HepG2 (cell line): ENCODE data around the gene RNF38. TPM values are rescaled to one million over a fixed set of nuclear protein-coding genes. Genes with fewer than 3 reads are reported as not detected.

ENCODE experiments used
- ATAC-seq: fragments of 200-7000 bp; cut with Tn5 transposase; 3 replicates; pipeline ENCODE4 v1.9.1; 2020; ENCODE audit warnings: mild to moderate bottlenecking, moderate library complexity
- BruUV-seq: library from RNA; stranded (reverse); fragments of 400-500 nt; replicated peaks from 2 replicates; lab custom pipeline; 2021; lab: Mats Ljungman, UMichigan
- CTCF ChIA-PET: fragments of 300-600 bp; formaldehyde crosslinking; extraction: SDS; loops from one replicate; lab custom pipeline; 2021; ENCODE audit warnings: low total read pairs, inconsistent platforms, low intra/inter-chr PET ratio; lab: Yijun Ruan, JAX
- POLR2A ChIA-PET: fragments of 350-600 bp; sonication (Branson Sonifier 250); formaldehyde crosslinking; loops from one replicate; lab custom pipeline; 2020; ENCODE audit warnings: antibody characterized with exemption, inconsistent platforms; lab: Yijun Ruan, JAX
- DNase-seq: peaks from one replicate; pipeline ENCODE4 v3.0.0-alpha.2; 2015; ENCODE audit warnings: low spot score
- FAIRE-seq: peaks from 3 replicates; lab custom pipeline; 2011; peaks lifted over from hg19 to GRCh38; lab: Jason Lieb, UNC
- H2AFZ ChIP-seq: one replicate; pipeline ENCODE4 v1.6.1; 2011; ENCODE audit warnings: low read length, inconsistent platforms
- H3K27ac ChIP-seq: fragments of 300-600 bp; 3 replicates; pipeline ENCODE4 v1.8.0; 2011; ENCODE audit warnings: mixed run types, mild to moderate bottlenecking, mixed read lengths, low read length, inconsistent platforms; ENCODE audit not compliant: insufficient read depth; ENCODE audit errors: extremely low read length
- H3K27me3 ChIP-seq, 2 experiments: fragments of 200-600 bp in 1 of 2; 2 replicates in 1 of 2; 3 replicates in 1 of 2; pipeline versions ENCODE4 v1.6.0 to v1.8.0; 2011; ENCODE audit warnings: low read length in 2 of 2, mild to moderate bottlenecking in 2 of 2, moderate library complexity in 2 of 2, inconsistent platforms in 1 of 2; ENCODE audit not compliant: insufficient read depth in 2 of 2, control insufficient read depth in 1 of 2
- H3K36me3 ChIP-seq, 2 experiments: fragments of 200-600 bp in 1 of 2; replicated peaks in 1 of 2; 2 replicates in 1 of 2; 3 replicates in 1 of 2; pipeline versions ENCODE4 v1.5.1 to v1.8.0; 2011; ENCODE audit warnings: low read length in 2 of 2, inconsistent platforms in 1 of 2; ENCODE audit not compliant: insufficient read depth in 2 of 2, control insufficient read depth in 1 of 2
- H3K4me1 ChIP-seq: 2 replicates; pipeline ENCODE4 v1.5.1; 2012; ENCODE audit warnings: low read length, inconsistent platforms; ENCODE audit not compliant: insufficient read depth
- H3K4me2 ChIP-seq: 2 replicates; pipeline ENCODE4 v1.6.0; 2011; ENCODE audit warnings: low read depth, low read length, inconsistent platforms
- H3K4me3 ChIP-seq, 3 experiments: fragments of 200-600 bp in 1 of 3; sonication (generic), shearing (Covaris generic) in 1 of 3; replicated peaks in 1 of 3; 2 replicates each; pipeline ENCODE4 v1.5.1; 2011 to 2016; ENCODE audit warnings: low read length in 3 of 3, inconsistent platforms in 2 of 3, low read depth in 2 of 3, mild to moderate bottlenecking in 2 of 3, control low read depth in 1 of 3, mixed read lengths in 1 of 3; ENCODE audit not compliant: insufficient read depth in 1 of 3
- H3K79me2 ChIP-seq: one replicate; pipeline ENCODE4 v1.6.1; 2011; ENCODE audit warnings: low read length, inconsistent platforms; ENCODE audit not compliant: insufficient read depth
- H3K9ac ChIP-seq: 2 replicates; pipeline ENCODE4 v1.6.0; 2011; ENCODE audit warnings: mild to moderate bottlenecking, low read depth, low read length, inconsistent platforms; ENCODE audit not compliant: insufficient read depth
- H3K9me3 ChIP-seq: 2 replicates; pipeline ENCODE4 v1.5.1; 2012; ENCODE audit warnings: mild to moderate bottlenecking, low read length
- H4K20me1 ChIP-seq: 2 replicates; pipeline ENCODE4 v1.6.0; 2011; ENCODE audit warnings: inconsistent platforms, mild to moderate bottlenecking, low read length, moderate library complexity; ENCODE audit not compliant: insufficient read depth
- ATF7 ChIP-seq, 2 experiments: fragments of 450-650 bp in 1 of 2; sonication (generic) in 1 of 2; formaldehyde crosslinking in 1 of 2; IDR thresholded peaks; 2 replicates each; pipeline versions ENCODE4 v1.4.0 to v1.6.1; 2016 to 2020; ENCODE audit warnings: antibody characterized with exemption in 1 of 2, mild to moderate bottlenecking in 1 of 2, missing genetic modification reagents in 1 of 2
- CEBPB ChIP-seq: IDR thresholded peaks from 2 replicates; pipeline ENCODE4 v1.6.1; 2011; ENCODE audit warnings: low read depth, low read length, improper control_type of control experiment, borderline replicate concordance
- FOSL2 ChIP-seq: sonication (generic); formaldehyde crosslinking; IDR thresholded peaks from 2 replicates; pipeline ENCODE4 v1.4.0; 2020; ENCODE audit warnings: missing genetic modification reagents
- GATAD2A ChIP-seq: IDR thresholded peaks from 2 replicates; pipeline ENCODE4 v1.6.1; 2016
- HOMEZ ChIP-seq: IDR thresholded peaks from 2 replicates; pipeline ENCODE4 v1.6.1; 2016; ENCODE audit warnings: low read depth
- KLF9 ChIP-seq: IDR thresholded peaks from 2 replicates; pipeline ENCODE4 v1.6.1; 2016; ENCODE audit warnings: low read depth
- LCORL ChIP-seq, 2 experiments: fragments of 450-650 bp in 1 of 2; sonication (generic) in 1 of 2; formaldehyde crosslinking in 1 of 2; IDR thresholded peaks; 2 replicates each; pipeline versions ENCODE4 v1.5.0 to v1.6.1; 2017 to 2020; ENCODE audit warnings: antibody characterized with exemption in 1 of 2, missing genetic modification reagents in 1 of 2
- NFE2L2 ChIP-seq: fragments of 150-350 bp; IDR thresholded peaks from 2 replicates; pipeline ENCODE4 v1.6.1; 2014; ENCODE audit warnings: low read length
- POLR2AphosphoS5 ChIP-seq: IDR thresholded peaks from 2 replicates; pipeline ENCODE4 v1.6.1; 2012; ENCODE audit warnings: low read depth, low read length
- RAD21 ChIP-seq: fragments of 450-650 bp; formaldehyde crosslinking; IDR thresholded peaks from 2 replicates; pipeline ENCODE4 v1.5.0; 2020; ENCODE audit warnings: mild to moderate bottlenecking
- RFX3 ChIP-seq: IDR thresholded peaks from 2 replicates; pipeline ENCODE4 v1.6.1; 2016; ENCODE audit warnings: missing biosample characterization, missing genetic modification reagents
- SALL1 ChIP-seq: sonication (generic); formaldehyde crosslinking; IDR thresholded peaks from 2 replicates; pipeline ENCODE4 v1.8.0; 2022; ENCODE audit warnings: mild to moderate bottlenecking, missing genetic modification reagents
- SAP130 ChIP-seq: IDR thresholded peaks from 2 replicates; pipeline ENCODE4 v1.6.1; 2016; ENCODE audit warnings: low read depth
- SIX1 ChIP-seq: sonication (generic); formaldehyde crosslinking; IDR thresholded peaks from 2 replicates; pipeline ENCODE4 v1.4.0; 2020; ENCODE audit warnings: missing genetic modification reagents, borderline replicate concordance
- TEAD3 ChIP-seq: optimal IDR thresholded peaks from 2 replicates; pipeline ENCODE3; 2016; ENCODE audit warnings: borderline replicate concordance
- ZFX ChIP-seq: sonication (generic); formaldehyde crosslinking; IDR thresholded peaks from 2 replicates; pipeline ENCODE4 v1.4.0; 2020; ENCODE audit warnings: mild to moderate bottlenecking, low read depth, missing genetic modification reagents, moderate library complexity
- ZKSCAN1 ChIP-seq: fragments of 150-350 bp; IDR thresholded peaks from 2 replicates; pipeline ENCODE4 v1.6.1; 2014; ENCODE audit warnings: low read length
- ZNF180 ChIP-seq: sonication (generic); formaldehyde crosslinking; IDR thresholded peaks from 2 replicates; pipeline ENCODE4 v1.4.0; 2020; ENCODE audit warnings: low read depth, missing genetic modification reagents, borderline replicate concordance
- ZNF792 ChIP-seq: IDR thresholded peaks from 2 replicates; pipeline ENCODE4 v1.6.1; 2016
- WGBS: methylation state at CpG from one replicate; pipeline ENCODE4 v1.1.6; 2017; ENCODE audit warnings: low lambda C conversion rate; 5-methylcytosine and 5-hydroxymethylcytosine counted together
- in situ Hi-C: cut with HindIII; loops from 2 replicates; pipeline ENCODE4 v1.10.0; 2017; ENCODE audit warnings: low pct_unique_long_range_greater_than_20kb; ENCODE audit not compliant: extremely low pct_ligation_motif_present
- intact Hi-C: fragments of 100-400 bp; cut with micrococcal nuclease; formaldehyde crosslinking; loops from one replicate; pipeline ENCODE4 v1.10.0; 2022; ENCODE audit not compliant: unreplicated experiment
- polyA plus RNA-seq, 8 experiments: library from polyadenylated mRNA; depleted of rRNA in 3 of 8; stranded (reverse) in 7 of 8; unstranded in 1 of 8; fragments of >200 nt; fragmentation: Illumina TruSeq in 4 of 8; extraction: Trizol in 4 of 8; gene quantifications; 2 replicates each; pipeline versions ENCODE4 v1.2.1 to v1.2.3, GENCODE V29; 2011 to 2016; ENCODE audit warnings: low read depth in 4 of 8, missing spikeins in 1 of 8, mixed read lengths in 1 of 8; ENCODE audit not compliant: insufficient read depth in 1 of 8
- total RNA-seq, 5 experiments: library from RNA; depleted of rRNA; stranded (reverse); fragments of >200 nt; fragmentation: Illumina TruSeq; extraction: Trizol; gene quantifications; 2 replicates each; pipeline ENCODE4 v1.2.3, GENCODE V29; 2016; ENCODE audit warnings: low read depth in 1 of 5
- TF ChIP-seq, protein P1 (sequence below): sonication (generic); formaldehyde crosslinking; IDR thresholded peaks from 2 replicates; pipeline ENCODE4 v1.8.1; 2023; ENCODE audit warnings: mild to moderate bottlenecking, missing genetic modification reagents, borderline replicate concordance

The RNF38 gene
- total and polyA plus RNA-seq, 2 of the 13 experiments (the other 11 are each of a cell fraction or from before 2014, with no cell fraction given) = 9.1 to 32.1 TPM

DNA sequence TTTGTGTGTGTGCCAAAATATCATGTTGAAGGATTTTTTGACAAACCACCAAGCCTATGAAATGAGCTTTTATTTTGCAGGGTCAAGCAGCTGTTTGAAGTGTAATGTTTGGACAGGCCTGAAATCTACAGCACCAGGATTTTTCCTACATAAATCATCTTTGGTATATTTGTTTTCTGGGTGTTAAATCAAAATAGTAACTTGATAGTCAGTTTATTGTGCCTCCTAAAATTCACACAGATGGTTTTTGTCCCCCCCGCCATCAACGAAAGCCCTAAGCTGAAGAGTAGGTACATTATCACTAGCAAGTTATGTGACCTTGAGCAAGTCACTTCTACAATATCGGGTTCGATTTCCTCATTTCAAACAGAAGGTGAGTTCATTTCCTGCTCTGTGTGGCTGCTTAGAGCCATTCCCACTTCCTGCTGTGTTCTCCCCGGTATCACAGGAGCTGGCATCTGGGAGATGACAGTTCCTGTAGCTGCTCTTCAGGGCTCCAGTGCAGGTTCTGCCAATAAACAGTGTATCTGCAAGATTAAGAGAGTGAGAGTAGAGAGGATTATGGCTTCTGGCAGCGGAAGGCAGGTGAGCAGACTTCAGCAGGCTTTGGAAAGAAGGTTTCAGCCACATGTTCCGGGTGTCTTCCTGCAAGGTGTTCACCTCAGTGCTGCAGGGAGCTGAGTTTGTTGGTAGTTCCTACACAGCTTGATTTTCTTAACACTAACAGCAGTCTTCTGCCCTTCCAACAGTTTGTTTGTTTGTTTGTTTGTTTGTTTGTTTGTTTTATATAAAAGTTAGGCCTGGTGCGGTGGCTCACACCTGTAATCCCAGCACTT is 93.4 kb downstream of the RNF38 start:
- in situ Hi-C loops = no loop called here
- TF ChIP-seq ZKSCAN1 = no peak
- peak; percentile 47; the same call in 1 of the 2 replicates for TF ChIP-seq CEBPB
- TF ChIP-seq ZNF180 (CRISPR knock-in tag) = no peak
- peak; percentile 82; the same call in 1 of the 2 replicates for TF ChIP-seq HOMEZ (CRISPR knock-in tag)
- TF ChIP-seq RAD21 (CRISPR knock-in tag) = no peak
- peak; percentile 26; the same call in 1 of the 2 replicates for TF ChIP-seq ZFX
- TF ChIP-seq NFE2L2 = no peak
- 0 out of 2 replicates have a peak, but pooled peaks have one; percentile 27 for TF ChIP-seq POLR2AphosphoS5
- no peak for TF ChIP-seq SIX1
- peak; percentile 60; the same call in 1 of the 2 replicates for TF ChIP-seq SAP130 (CRISPR knock-in tag)
- no peak for TF ChIP-seq RFX3 (CRISPR knock-in tag)
- peak; percentile 50 for TF ChIP-seq TEAD3
- peak; percentile 20; the same call in 1 of the 2 replicates for TF ChIP-seq SALL1 (CRISPR knock-in tag)
- no peak for TF ChIP-seq LCORL (IDR thresholded peaks at IDR 0.05)
- 0 out of 2 replicates have a peak, but pooled peaks have one; percentile 39 for TF ChIP-seq LCORL (CRISPR knock-in tag; IDR thresholded peaks at IDR 0.05)
- TF ChIP-seq KLF9 (CRISPR knock-in tag) = no peak
- TF ChIP-seq FOSL2 (CRISPR knock-in tag) = peak; percentile 67; the same call in 1 of the 2 replicates
- TF ChIP-seq GATAD2A = 0 out of 2 replicates have a peak, but pooled peaks have one; percentile 43
- TF ChIP-seq, protein P1, sequence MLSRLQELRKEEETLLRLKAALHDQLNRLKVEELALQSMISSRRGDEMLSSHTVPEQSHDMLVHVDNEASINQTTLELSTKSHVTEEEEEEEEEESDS (CRISPR knock-in tag) = no peak
- TF ChIP-seq ZNF792 = 0 out of 2 replicates have a peak, but pooled peaks have one; percentile 73
- no peak for TF ChIP-seq ATF7 (IDR thresholded peaks at IDR 0.05)
- TF ChIP-seq ATF7 (CRISPR knock-in tag; IDR thresholded peaks at IDR 0.05) = peak; percentile 47; the same call in 1 of the 2 replicates

More for the DNA sequence above, 93.4 kb downstream of the RNF38 start:
- H3K9me3 ChIP-seq = no peaks in the 10 kb centered on the region
- H3K36me3 ChIP-seq = no peaks in the 10 kb centered on the region
- H3K27ac ChIP-seq = peak overlapping the region; percentile 49
- no peaks in the 10 kb centered on the region for H3K79me2 ChIP-seq
- ChIA-PET CTCF (no interaction called here), POLR2A (interaction anchor here (0.9 to 1.7 kb wide), 4 partner anchors 9 to 116 kb away, joined by 4 to 18 read pairs (median 6); partner anchors contain the start of genes CLTA and GNE)
- ATAC-seq (peak; percentile 93), FAIRE-seq (peak; percentile 90), DNase-seq (peak; percentile 85)
- peaks cover 13% of the 10 kb centered on the region for H3K4me1 ChIP-seq
- no peak overlapping the region; the same call in 1 of the 2 replicates for H3K9ac ChIP-seq
- WGBS = 24% methylated on average over 8 of the region's 8 CpGs
- intact Hi-C loops = no loop called here
- BruUV-seq = no TSS peak
- peak overlapping the region in 1 of 3 experiments; percentile 12; a peak in 4 of 6 replicates for H3K4me3 ChIP-seq
- H2AFZ ChIP-seq = peak overlapping the region; percentile 52
- no peaks in the 10 kb centered on the region for H3K27me3 ChIP-seq
- H4K20me1 ChIP-seq = no peaks in the 10 kb centered on the region
- H3K4me2 ChIP-seq = peak overlapping the region; percentile 73
